ENCODE results near the gene SST.

Gene SST

GRCh38 chr3:187626581-187626980 is 43.6 kb downstream of the SST start:
- DNase-seq: no peak

- no peak for DNase-seq
Observed at GRCh38 chr3:187624588-187624987, 45.6 kb downstream of the SST start.

GRCh38 chr3:187623285-187623814 is 46.8 kb downstream of the SST start:
- no peak for DNase-seq

GRCh38 chr3:187621881-187622280 is 48.3 kb downstream of the SST start:
- no peak for DNase-seq

- DNase-seq: no peak
Observed at GRCh38 chr3:187619461-187619860, 50.7 kb downstream of the SST start.
